Mesodermal cell (in vitro differentiated cells): ENCODE data around the gene PDIA5.

Experiments
- H3K27ac ChIP-seq: 2 replicates; pipeline ENCODE4 v1.7.0; 2013; ENCODE audit warnings: mild to moderate bottlenecking, low read depth, low read length, moderate library complexity; ENCODE audit not compliant: severe bottlenecking
- H3K36me3 ChIP-seq: 2 replicates; pipeline ENCODE4 v1.7.1; 2013; ENCODE audit warnings: mild to moderate bottlenecking, low read length, moderate library complexity; ENCODE audit not compliant: control insufficient read depth, insufficient read depth
- H3K4me1 ChIP-seq: one replicate; pipeline ENCODE4 v1.7.1; 2013; ENCODE audit warnings: mild to moderate bottlenecking, low read length; ENCODE audit not compliant: insufficient read depth, control insufficient read depth, poor library complexity, severe bottlenecking
- H3K4me3 ChIP-seq: 2 replicates; pipeline ENCODE4 v1.7.0; 2013; ENCODE audit warnings: low read length, control low read depth, mild to moderate bottlenecking; ENCODE audit not compliant: insufficient read depth, poor library complexity, severe bottlenecking; ENCODE audit errors: extremely low read depth
- H3K9me3 ChIP-seq: 2 replicates; pipeline ENCODE4 v1.7.1; 2013; ENCODE audit warnings: mild to moderate bottlenecking, low read length, moderate library complexity; ENCODE audit not compliant: control insufficient read depth
- WGBS, 2 experiments: methylation state at CpG; one replicate each; pipeline ENCODE4 v1.1.5; 2013; ENCODE audit warnings: missing lambda C conversion rate in 2 of 2; ENCODE audit not compliant: insufficient coverage in 2 of 2; 5-methylcytosine and 5-hydroxymethylcytosine counted together

Gene PDIA5

DNA sequence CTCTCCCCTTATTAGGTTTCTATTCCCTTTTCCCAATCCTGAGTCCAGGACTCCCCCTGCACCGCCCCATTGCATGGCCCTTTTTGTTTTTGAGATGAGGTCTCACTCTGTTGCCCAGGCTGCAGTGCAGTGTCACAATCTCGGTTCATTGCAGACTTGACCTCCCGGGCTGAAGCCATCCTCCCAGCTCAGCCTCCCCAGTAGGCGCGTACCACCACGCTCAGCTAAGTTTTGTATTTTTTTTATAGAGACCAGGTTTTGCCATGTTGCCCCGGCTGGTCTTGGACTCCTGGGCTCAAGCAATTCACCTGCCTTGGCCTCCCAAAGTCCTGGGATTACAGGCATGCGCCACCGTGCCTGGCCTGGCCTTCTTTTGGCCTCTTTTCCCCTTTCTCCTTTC lies 29.3 kb downstream of the PDIA5 start:
- 80 to 89% methylated on average over 7 of the region's 9 CpGs for WGBS, 2 experiments
- Histone ChIP-seq H3K4me3 (no peak overlapping the region), H3K27ac (no peak overlapping the region), H3K4me1 (peaks cover 5% of the 10 kb centered on the region), H3K9me3 (no peaks in the 10 kb centered on the region), H3K36me3 (peaks cover 96% of the 10 kb centered on the region)

- 82 to 92% methylated on average over 7 to 9 of the region's 11 CpGs for WGBS, 2 experiments
- Histone ChIP-seq H3K36me3 (peaks cover 96% of the 10 kb centered on the region), H3K27ac (no peak overlapping the region), H3K9me3 (no peaks in the 10 kb centered on the region), H3K4me1 (peaks cover 4% of the 10 kb centered on the region), H3K4me3 (no peak overlapping the region)
Observed at GRCh38 chr3:123096731-123097130, 29.9 kb downstream of the PDIA5 start.

GRCh38 chr3:123098426-123099330 lies 31.9 kb downstream of the PDIA5 start:
- Histone ChIP-seq H3K4me1 (peaks cover 6% of the 10 kb centered on the region), H3K9me3 (no peaks in the 10 kb centered on the region), H3K4me3 (no peak overlapping the region), H3K36me3 (peaks cover 95% of the 10 kb centered on the region), H3K27ac (peak overlapping the region; percentile 23)
- 58 to 64% methylated on average over 2 to 3 of the region's 6 CpGs for WGBS, 2 experiments

- 82 to 84% methylated on average over 9 to 10 of the region's 12 CpGs for WGBS, 2 experiments
- peaks cover 90% of the 10 kb centered on the region for H3K36me3 ChIP-seq
- H3K4me1 ChIP-seq = peaks cover 14% of the 10 kb centered on the region
- H3K27ac ChIP-seq = peak overlapping the region; percentile 23
- no peak overlapping the region for H3K4me3 ChIP-seq
- H3K9me3 ChIP-seq = no peaks in the 10 kb centered on the region
Observed at GRCh38 chr3:123099331-123100192, 32.7 kb downstream of the PDIA5 start.

- Histone ChIP-seq H3K9me3 (no peaks in the 10 kb centered on the region), H3K27ac (no peak overlapping the region), H3K4me3 (no peak overlapping the region), H3K36me3 (peaks cover 88% of the 10 kb centered on the region), H3K4me1 (peaks cover 22% of the 10 kb centered on the region)
- 87 to 97% methylated on average over 4 to 7 of the region's 8 CpGs for WGBS, 2 experiments
Observed at GRCh38 chr3:123100193-123100776, 33.5 kb downstream of the PDIA5 start.

- Histone ChIP-seq H3K27ac (no peak overlapping the region), H3K4me1 (peaks cover 23% of the 10 kb centered on the region), H3K4me3 (no peak overlapping the region), H3K36me3 (peaks cover 93% of the 10 kb centered on the region), H3K9me3 (no peaks in the 10 kb centered on the region)
- WGBS, 2 experiments = 100% methylated on average over 1 of the region's 2 CpGs
Observed at GRCh38 chr3:123102249-123102648, 35.4 kb downstream of the PDIA5 start.

- Histone ChIP-seq H3K27ac (no peak overlapping the region), H3K36me3 (peaks cover 93% of the 10 kb centered on the region), H3K4me1 (peaks cover 23% of the 10 kb centered on the region), H3K9me3 (no peaks in the 10 kb centered on the region), H3K4me3 (no peak overlapping the region)
- WGBS, 2 experiments = 86 to 100% methylated on average over 1 to 2 of the region's 2 CpGs
Observed at GRCh38 chr3:123102826-123103225, 36.0 kb downstream of the PDIA5 start.

DNA sequence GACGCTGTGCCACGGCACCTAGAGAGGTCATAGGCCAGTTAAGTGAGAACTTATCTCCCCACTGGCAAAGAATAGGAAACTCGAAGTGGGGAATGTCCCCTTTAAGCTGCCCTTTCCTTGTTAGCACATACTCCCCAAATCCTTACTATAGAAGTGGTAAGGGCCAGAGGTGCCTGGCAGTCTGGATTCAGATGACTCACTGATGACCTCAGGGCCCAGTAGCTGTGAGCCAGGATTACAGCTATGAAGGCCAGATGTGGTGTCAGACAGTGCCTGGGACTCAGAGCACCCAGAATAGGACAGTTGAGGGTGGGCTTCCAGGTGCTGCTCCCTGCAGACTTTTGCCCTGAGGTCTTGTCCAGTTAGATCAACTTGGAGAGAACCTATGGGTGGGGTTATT lies 37.7 kb downstream of the PDIA5 start:
- peaks cover 78% of the 10 kb centered on the region for H3K36me3 ChIP-seq
- peak overlapping the region; percentile 84 for H3K27ac ChIP-seq
- H3K9me3 ChIP-seq = no peaks in the 10 kb centered on the region
- H3K4me1 ChIP-seq = peaks cover 18% of the 10 kb centered on the region
- WGBS, 2 experiments = 83 to 86% methylated on average over 2 of the region's 3 CpGs
- no peak overlapping the region for H3K4me3 ChIP-seq

- Histone ChIP-seq H3K4me1 (peaks cover 18% of the 10 kb centered on the region), H3K9me3 (no peaks in the 10 kb centered on the region), H3K4me3 (no peak overlapping the region), H3K27ac (peak overlapping the region; percentile 84), H3K36me3 (peaks cover 78% of the 10 kb centered on the region)
- WGBS, 2 experiments = 87 to 94% methylated on average over 10 to 11 of the region's 12 CpGs
Observed at GRCh38 chr3:123105201-123106189, 38.7 kb downstream of the PDIA5 start.
